Lower lobe of right lung (tissue), 2 donors: Measurements from ENCODE around the gene KMT2B. TPM values are rescaled to one million over a fixed set of nuclear protein-coding genes. Genes with fewer than 3 reads are reported as not detected.
A peak's percentile ranks its signal among the peaks of the same experiment; 100 is the strongest.

Source experiments
- ATAC-seq, 2 donors: fragments of 200-7000 bp; cut with Tn5 transposase; one replicate each; pipeline ENCODE4 v1.9.1; 2020 to 2022; ENCODE audit warnings: mild to moderate bottlenecking in 2 of 2, moderate library complexity in 2 of 2
- DNase-seq: peaks from one replicate; pipeline ENCODE4 v3.0.0-alpha.2; 2020
- H3K27ac ChIP-seq: fragments of 200-600 bp; one replicate; pipeline ENCODE4 v1.8.0; 2022
- H3K27me3 ChIP-seq: fragments of 200-600 bp; one replicate; pipeline ENCODE4 v1.8.0; 2022; ENCODE audit warnings: low read depth
- H3K36me3 ChIP-seq: fragments of 200-600 bp; one replicate; pipeline ENCODE4 v1.8.0; 2022; ENCODE audit warnings: mild to moderate bottlenecking
- H3K4me1 ChIP-seq: fragments of 200-600 bp; one replicate; pipeline ENCODE4 v1.8.0; 2022
- H3K4me3 ChIP-seq: fragments of 200-600 bp; one replicate; pipeline ENCODE4 v1.8.0; 2022; ENCODE audit warnings: mild to moderate bottlenecking
- H3K9me3 ChIP-seq: fragments of 200-600 bp; one replicate; pipeline ENCODE4 v1.8.0; 2022
- CTCF ChIP-seq: fragments of 200-600 bp; IDR thresholded peaks from one replicate; pipeline ENCODE4 v1.8.0; 2022; ENCODE audit warnings: antibody characterized with exemption, mild to moderate bottlenecking
- intact Hi-C: fragments of 100-400 bp; cut with DNase I; formaldehyde crosslinking; loops from one replicate; pipeline ENCODE4 v1.11.0; 2022
- total RNA-seq: library from RNA; stranded (reverse); fragmentation: NEBNext Ultra II Directional; extraction: Animal tissue kit (Norgen Biotek cat#: 25700); gene quantifications from one replicate; pipeline ENCODE4 v1.2.1, GENCODE V29; 2021
- donor health status: DM: no; HTN: yes; CAD: no; lungs with severe emphysema.

Gene KMT2B
- total RNA-seq, 1 donor from 2014 or later = 37.2 TPM

- intact Hi-C loops = no loop called here
- no peaks in the 10 kb centered on the region for H3K4me1 ChIP-seq
- no peaks in the 10 kb centered on the region for H3K36me3 ChIP-seq
- no peak overlapping the region for H3K27ac ChIP-seq
- no peak overlapping the region for H3K4me3 ChIP-seq
- peak; percentile 92 for TF ChIP-seq CTCF
- H3K27me3 ChIP-seq = no peaks in the 10 kb centered on the region
- ATAC-seq = peak; percentile 100
- DNase-seq = peak; percentile 90
- no peaks in the 10 kb centered on the region for H3K9me3 ChIP-seq
These were observed 23.8 kb upstream of the KMT2B start for GRCh38 chr19:35693835-35694599.

DNA sequence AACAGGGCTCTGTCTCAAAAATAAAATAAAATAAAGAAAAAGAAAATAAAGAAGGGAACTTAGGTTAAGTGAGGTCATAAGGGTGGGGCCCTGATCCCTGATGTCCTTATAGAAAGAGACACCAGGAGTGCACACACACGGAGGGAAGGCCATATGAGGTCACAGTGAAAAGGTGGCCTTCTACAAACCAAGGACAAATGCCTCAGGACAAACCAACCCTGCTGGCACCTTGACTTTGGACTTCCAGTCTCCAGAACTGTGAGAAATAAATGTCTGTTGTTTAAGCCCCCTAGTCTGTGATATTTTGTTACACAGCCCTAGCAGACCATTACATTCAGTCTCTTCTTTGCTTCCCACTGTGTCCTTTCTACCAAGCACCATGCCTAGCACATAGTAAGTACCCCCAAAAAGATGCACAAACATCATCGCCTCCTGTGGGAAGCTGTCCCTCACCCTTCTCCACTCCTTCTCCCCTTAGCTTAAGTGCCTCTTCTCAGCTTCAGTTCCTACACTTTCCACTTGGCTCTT is 21.8 kb upstream of the KMT2B start:
- Histone ChIP-seq H3K27ac (no peak overlapping the region), H3K4me1 (no peaks in the 10 kb centered on the region), H3K9me3 (no peaks in the 10 kb centered on the region), H3K27me3 (no peaks in the 10 kb centered on the region), H3K4me3 (no peak overlapping the region), H3K36me3 (no peaks in the 10 kb centered on the region)
- ATAC-seq = no peak
- no peak for TF ChIP-seq CTCF
- intact Hi-C loops = no loop called here
- no peak for DNase-seq

DNA sequence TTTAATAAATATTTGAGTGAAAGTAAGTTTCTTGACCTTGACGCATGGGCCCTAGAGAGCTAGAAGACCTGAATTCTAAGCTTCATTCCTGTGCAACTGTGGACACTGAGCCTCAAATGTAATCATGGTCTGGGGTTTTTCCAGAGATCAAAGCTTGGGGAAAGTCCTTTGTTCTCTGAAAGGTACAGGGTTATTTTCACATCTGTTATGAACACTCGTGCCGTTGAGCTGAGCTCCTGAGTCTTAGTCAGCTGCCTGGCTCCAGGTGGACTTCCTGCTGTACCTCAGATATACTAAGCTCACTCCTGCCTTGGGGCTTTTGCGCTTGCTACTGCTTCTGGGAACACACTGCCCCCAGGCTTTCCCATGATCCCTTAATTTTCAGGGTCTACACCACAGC is 21.0 kb upstream of the KMT2B start:
- DNase-seq (no peak), ATAC-seq (no peak)
- no peak overlapping the region for H3K4me3 ChIP-seq
- H3K36me3 ChIP-seq = no peaks in the 10 kb centered on the region
- no peaks in the 10 kb centered on the region for H3K27me3 ChIP-seq
- no peak overlapping the region for H3K27ac ChIP-seq
- intact Hi-C loops = no loop called here
- H3K9me3 ChIP-seq = no peaks in the 10 kb centered on the region
- H3K4me1 ChIP-seq = peaks cover 1% of the 10 kb centered on the region
- no peak for TF ChIP-seq CTCF

GRCh38 chr19:35702223-35703012 is 15.4 kb upstream of the KMT2B start:
- no peaks in the 10 kb centered on the region for H3K36me3 ChIP-seq
- H3K27ac ChIP-seq = peak overlapping the region; percentile 67
- peak overlapping the region; percentile 78 for H3K4me3 ChIP-seq
- H3K27me3 ChIP-seq = no peaks in the 10 kb centered on the region
- H3K9me3 ChIP-seq = no peaks in the 10 kb centered on the region
- DNase-seq (peak; percentile 98), ATAC-seq (peak; percentile 99 to 100)
- no peak for TF ChIP-seq CTCF
- H3K4me1 ChIP-seq = peaks cover 12% of the 10 kb centered on the region
- intact Hi-C loops = no loop called here

DNA sequence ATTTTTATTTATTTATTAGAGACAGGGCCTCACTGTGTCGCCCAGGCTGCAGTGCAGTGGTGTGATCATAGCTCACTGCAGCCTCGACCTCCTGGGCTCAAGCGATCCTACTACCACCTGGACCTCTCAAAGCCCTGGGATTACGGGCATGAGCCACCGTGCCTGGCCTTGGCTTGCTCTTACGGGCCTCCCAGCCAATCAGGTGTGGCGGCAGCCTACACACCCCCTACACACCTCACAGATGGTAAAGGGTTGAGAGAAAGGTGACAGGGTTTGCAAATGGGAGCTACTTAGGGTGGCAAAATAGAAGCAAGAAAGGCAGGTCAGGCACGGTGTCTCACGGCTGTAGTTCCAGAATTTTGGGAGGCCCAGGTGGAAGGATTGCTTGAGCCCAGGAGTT is 14.5 kb upstream of the KMT2B start:
- no peak for ATAC-seq
- Histone ChIP-seq H3K36me3 (no peaks in the 10 kb centered on the region), H3K27ac (no peak overlapping the region), H3K9me3 (no peaks in the 10 kb centered on the region), H3K27me3 (no peaks in the 10 kb centered on the region), H3K4me3 (peak overlapping the region; percentile 78), H3K4me1 (peaks cover 12% of the 10 kb centered on the region)
- intact Hi-C loops = no loop called here
- TF ChIP-seq CTCF = no peak
- DNase-seq = no peak
